Transverse colon (tissue), 4 donors: ENCODE results near the gene CHST6. TPM values are rescaled to one million over a fixed set of nuclear protein-coding genes. Genes with fewer than 3 reads are reported as not detected.
"Not testable (repeated sequence)": the region's sequence is repeated elsewhere in the genome, so short reads cannot be mapped to it uniquely, and the experiment has no call there.

Source experiments
- DNase-seq: peaks from one replicate; pipeline ENCODE4 v3.0.0-alpha.2; 2019
- H3K27ac ChIP-seq, 4 donors: fragments of 200-600 bp; sonication (generic); 2 replicates each; pipeline ENCODE4 v1.5.1; 2016 to 2018; ENCODE audit warnings: inconsistent platforms in 4 of 4
- H3K27me3 ChIP-seq: fragments of 200-600 bp; sonication (generic); 2 replicates; pipeline ENCODE4 v1.5.1; 2017; ENCODE audit warnings: inconsistent platforms
- H3K36me3 ChIP-seq, 4 donors: fragments of 200-600 bp; sonication (generic); 2 replicates each; pipeline ENCODE4 v1.5.1; 2017 to 2019; ENCODE audit warnings: inconsistent platforms in 4 of 4
- H3K4me1 ChIP-seq, 4 donors: fragments of 200-600 bp; sonication (generic); 2 replicates each; pipeline ENCODE4 v1.5.1; 2017 to 2020; ENCODE audit warnings: inconsistent platforms in 4 of 4
- H3K4me3 ChIP-seq, 4 donors: fragments of 200-600 bp; sonication (generic); 1 replicate in 1 of 4; 2 replicates in 3 of 4; pipeline versions ENCODE4 v1.5.1 to v1.6.1; 2017 to 2019; ENCODE audit warnings: inconsistent platforms in 4 of 4
- H3K9me3 ChIP-seq, 2 donors: fragments of 200-600 bp; sonication (generic); 2 replicates each; pipeline ENCODE4 v1.5.1; 2017 to 2019; ENCODE audit warnings: inconsistent platforms in 2 of 2
- CTCF ChIP-seq, 5 experiments: fragments of 200-600 bp in 3 of 5; fragments of 450-650 bp in 2 of 5; sonication (generic) in 3 of 5; IDR thresholded peaks; 1 replicate in 2 of 5; 2 replicates in 3 of 5; pipeline ENCODE4 v1.5.1; 2016 to 2017; ENCODE audit warnings: antibody characterized with exemption in 5 of 5, inconsistent platforms in 3 of 5, mild to moderate bottlenecking in 2 of 5, moderate library complexity in 1 of 5
- EP300 ChIP-seq: sonication (generic); formaldehyde crosslinking; IDR thresholded peaks from one replicate; pipeline ENCODE4 v1.6.1; 2017; ENCODE audit warnings: antibody characterized with exemption, low read depth
- POLR2A ChIP-seq: fragments of 450-650 bp; IDR thresholded peaks from one replicate; pipeline ENCODE4 v1.6.1; 2016; ENCODE audit warnings: antibody characterized with exemption, mild to moderate bottlenecking, moderate library complexity
- POLR2AphosphoS5 ChIP-seq, 3 donors: sonication (generic); formaldehyde crosslinking; IDR thresholded peaks; one replicate each; pipeline ENCODE4 v1.6.1; 2016; ENCODE audit warnings: antibody characterized with exemption in 3 of 3
- WGBS, 2 donors: methylation state at CpG; one replicate each; pipeline ENCODE4 v1.1.5; 2018; ENCODE audit warnings: low coverage in 1 of 2; 5-methylcytosine and 5-hydroxymethylcytosine counted together
- in situ Hi-C, 4 donors: fragments of 200-750 bp; cut with MboI; loops; one replicate each; pipeline versions ENCODE4 v1.15.0 to v1.15.1; 2017; ENCODE audit warnings: low sequenced_read_pairs in 3 of 4, low pct_ligation_motif_present in 1 of 4, low pct_unique_long_range_greater_than_20kb in 1 of 4
- intact Hi-C: fragments of 100-400 bp; cut with DNase I; formaldehyde crosslinking; loops from one replicate; pipeline ENCODE4 v1.15.1; 2023; ENCODE audit warnings: low total_unique reads
- total RNA-seq, 4 donors: library from RNA; depleted of rRNA; stranded (reverse); fragments of >200 nt; gene quantifications; one replicate each; pipeline ENCODE4 v1.1.0, GENCODE V29; 2016

The CHST6 gene
- total RNA-seq, 4 donors from 2014 or later = 1.7 to 3.7 (median 2.9) TPM

DNA sequence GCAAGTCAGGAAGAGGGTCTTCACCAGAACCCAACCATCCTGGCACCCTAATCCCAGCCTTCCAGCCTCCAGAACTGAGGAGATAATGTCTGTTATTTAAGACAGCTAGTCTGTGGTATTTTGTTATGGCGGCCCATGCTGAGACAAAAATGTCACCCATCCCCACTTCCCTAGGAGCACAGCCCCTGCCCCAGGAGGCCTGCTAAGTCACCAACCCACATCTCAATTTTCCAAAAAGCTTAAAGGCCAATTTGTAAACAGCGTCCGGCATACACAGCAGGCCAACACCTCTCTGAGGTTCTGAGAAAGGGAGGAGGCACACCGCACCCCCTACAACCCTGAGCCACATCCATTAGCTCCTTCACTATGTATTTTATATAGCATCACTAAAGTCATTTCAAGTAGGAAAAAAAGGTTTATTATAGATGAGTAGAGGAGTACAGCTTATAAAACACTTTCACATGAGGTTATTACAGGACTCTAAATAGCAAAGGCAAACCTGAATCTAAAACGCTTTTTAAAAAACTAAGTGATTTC lies 37.7 kb downstream of the CHST6 start:
- Histone ChIP-seq H3K27me3 (no peaks in the 10 kb centered on the region), H3K4me1 (peaks cover 9 to 90% (median 67%) of the 10 kb centered on the region in 4 donors), H3K36me3 (no peaks in the 10 kb centered on the region), H3K27ac (peak overlapping the region; percentile 60 to 73 (median 68)), H3K4me3 (no peak overlapping the region), H3K9me3 (no peaks in the 10 kb centered on the region)
- WGBS, 2 donors = 55 to 67% methylated on average over 4 to 5 of the region's 5 CpGs
- TF ChIP-seq POLR2AphosphoS5 (IDR thresholded peaks at IDR 0.05) = no peak
- TF ChIP-seq POLR2A = no peak
- TF ChIP-seq CTCF (IDR thresholded peaks at IDR 0.05) = no peak
- no peak for TF ChIP-seq EP300
- peak; percentile 55 for DNase-seq
- in situ Hi-C loops (loop anchor here in 2 of 4 donors (25.0 kb wide), 1 partner anchor 180 kb away; the partner anchor contains the start of genes KARS1 (in 2 of the 2) and TERF2IP (in 2 of the 2)), intact Hi-C loops (no loop called here)

DNA sequence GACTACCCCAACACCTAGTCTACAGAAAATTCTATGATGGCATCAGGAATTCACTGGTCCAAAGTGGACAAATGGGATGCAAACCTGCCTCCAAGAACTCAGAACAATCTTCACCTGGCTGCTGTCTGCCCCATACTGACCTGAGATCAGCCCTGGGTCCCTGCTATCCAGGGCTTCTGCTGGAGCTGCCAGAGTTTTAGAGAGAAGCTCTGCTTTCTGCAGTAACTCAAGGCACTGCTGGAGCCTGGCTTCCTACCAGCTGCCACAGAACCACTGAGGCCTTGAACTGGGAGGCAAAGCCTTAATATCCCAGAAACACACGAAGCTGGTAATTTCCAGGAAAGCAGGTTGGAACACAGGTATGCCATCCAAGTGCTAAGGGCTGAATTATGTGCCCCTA lies 38.3 kb downstream of the CHST6 start:
- in situ Hi-C loops (loop anchor here in 2 of 4 donors (25.0 kb wide), 1 partner anchor 180 kb away; the partner anchor contains the start of genes KARS1 (in 2 of the 2) and TERF2IP (in 2 of the 2)), intact Hi-C loops (no loop called here)
- no peaks in the 10 kb centered on the region for H3K9me3 ChIP-seq
- DNase-seq = no peak
- peak overlapping the region; percentile 60 to 73 (median 68) for H3K27ac ChIP-seq
- no peak overlapping the region for H3K4me3 ChIP-seq
- no peaks in the 10 kb centered on the region for H3K36me3 ChIP-seq
- WGBS, 2 donors = 86 to 88% methylated on average over 1 of the region's 1 CpG
- no peaks in the 10 kb centered on the region for H3K27me3 ChIP-seq
- H3K4me1 ChIP-seq = peaks cover 9 to 89% (median 62%) of the 10 kb centered on the region in 4 donors
- TF ChIP-seq POLR2A (no peak), POLR2AphosphoS5 (IDR thresholded peaks at IDR 0.05) (no peak), EP300 (no peak), CTCF (IDR thresholded peaks at IDR 0.05) (no peak)

DNA sequence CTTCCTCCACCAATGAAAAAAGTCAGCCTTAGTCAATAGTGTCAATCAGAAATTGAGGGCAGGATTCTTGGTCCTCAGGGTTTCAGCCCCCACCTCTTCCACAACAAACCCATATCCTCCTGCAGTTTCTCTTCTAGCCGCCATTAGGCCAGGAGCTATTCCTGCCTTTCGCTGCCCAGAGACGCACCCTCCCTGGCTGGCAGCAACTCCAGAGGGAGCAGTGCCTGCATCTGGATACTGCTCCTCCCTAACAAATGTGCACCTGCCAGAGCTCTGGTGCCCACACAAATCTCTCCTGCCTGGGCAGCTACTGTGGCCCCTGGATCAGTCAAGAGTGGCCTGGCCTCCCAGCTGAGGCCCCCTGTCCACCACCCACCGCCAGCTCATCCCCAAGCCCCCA lies 38.8 kb downstream of the CHST6 start:
- TF ChIP-seq CTCF (IDR thresholded peaks at IDR 0.05) = peak in 1 of 5 experiments; percentile 16
- DNase-seq, H3K4me3 ChIP-seq, H3K9me3 ChIP-seq, H3K36me3 ChIP-seq, H3K27me3 ChIP-seq, intact Hi-C loops: not testable (repeated sequence)
- in situ Hi-C loops = loop anchor here in 2 of 4 donors (25.0 kb wide), 1 partner anchor 181 kb away; the partner anchor contains the start of genes KARS1 (in 2 of the 2) and TERF2IP (in 2 of the 2)
- Histone ChIP-seq H3K4me1 (peaks cover 9 to 84% (median 57%) of the 10 kb centered on the region in 4 donors), H3K27ac (peak overlapping the region in 3 of 4 donors; percentile 67 to 73 (median 68))
- WGBS, 2 donors = 81% methylated on average over 4 of the region's 4 CpGs; no CpG with 5 or more reads in 1 of the 2 donors

GRCh38 chr16:75455677-75456076 lies 39.6 kb downstream of the CHST6 start:
- peaks cover 7 to 76% (median 50%) of the 10 kb centered on the region in 4 donors for H3K4me1 ChIP-seq
- intact Hi-C loops = no loop called here
- in situ Hi-C loops = loop anchor here in 2 of 4 donors (25.0 kb wide), 1 partner anchor 182 kb away; the partner anchor contains the start of genes KARS1 (in 2 of the 2) and TERF2IP (in 2 of the 2)
- TF ChIP-seq POLR2AphosphoS5 (IDR thresholded peaks at IDR 0.05) = no peak
- no peak for TF ChIP-seq CTCF (IDR thresholded peaks at IDR 0.05)
- no peak for TF ChIP-seq EP300
- no peak for TF ChIP-seq POLR2A
- no peaks in the 10 kb centered on the region for H3K27me3 ChIP-seq
- DNase-seq = no peak
- no peaks in the 10 kb centered on the region for H3K9me3 ChIP-seq
- H3K27ac ChIP-seq = no peak overlapping the region
- WGBS, 2 donors = 69 to 73% methylated on average over 5 of the region's 5 CpGs
- peaks cover 0 to 6% (median 2%) of the 10 kb centered on the region in 4 donors for H3K36me3 ChIP-seq
- no peak overlapping the region for H3K4me3 ChIP-seq
